HEK293T (cell line): ENCODE measurements around the gene TVP23A.

Experiments used
- ARNT ChIP-seq: fragments of 450-650 bp; IDR thresholded peaks from 2 replicates; pipeline ENCODE4 v1.6.1; 2017; ENCODE audit warnings: mild to moderate bottlenecking
- BHLHE40 ChIP-seq: fragments of 450-650 bp; IDR thresholded peaks from 2 replicates; pipeline ENCODE4 v1.6.1; 2016; ENCODE audit warnings: mild to moderate bottlenecking, moderate library complexity, borderline replicate concordance
- CTBP1 ChIP-seq: fragments of 450-650 bp; IDR thresholded peaks from 2 replicates; pipeline ENCODE4 v1.6.1; 2016; ENCODE audit warnings: borderline replicate concordance
- FOXA1 ChIP-seq: fragments of 450-650 bp; IDR thresholded peaks from 2 replicates; pipeline ENCODE4 v1.6.1; 2016; ENCODE audit warnings: mild to moderate bottlenecking
- FOXK2 ChIP-seq: fragments of 450-650 bp; IDR thresholded peaks from 2 replicates; pipeline ENCODE4 v1.6.1; 2016; ENCODE audit warnings: mild to moderate bottlenecking
- FOXM1 ChIP-seq: fragments of 450-650 bp; IDR thresholded peaks from 2 replicates; pipeline ENCODE4 v1.6.1; 2017; ENCODE audit warnings: mild to moderate bottlenecking, borderline replicate concordance
- HDGF ChIP-seq: fragments of 450-650 bp; IDR thresholded peaks from 2 replicates; pipeline ENCODE4 v1.6.1; 2017; ENCODE audit warnings: antibody characterized with exemption, borderline replicate concordance
- L3MBTL2 ChIP-seq: fragments of 450-650 bp; conservative IDR thresholded peaks from 2 replicates; pipeline ENCODE4 v1.6.1; 2016; ENCODE audit warnings: mild to moderate bottlenecking
- LEF1 ChIP-seq: fragments of 450-650 bp; IDR thresholded peaks from 2 replicates; pipeline ENCODE4 v1.6.1; 2017; ENCODE audit warnings: mild to moderate bottlenecking, borderline replicate concordance
- SP1 ChIP-seq: fragments of 450-650 bp; IDR thresholded peaks from 2 replicates; pipeline ENCODE4 v1.6.1; 2017
- SUZ12 ChIP-seq: fragments of 450-650 bp; IDR thresholded peaks from 2 replicates; pipeline ENCODE4 v1.6.1; 2016; ENCODE audit warnings: mild to moderate bottlenecking
- TF ChIP-seq, protein P1 (sequence below): fragments of 450-650 bp; IDR thresholded peaks from 2 replicates; pipeline ENCODE4 v1.6.1; 2016

DNA sequence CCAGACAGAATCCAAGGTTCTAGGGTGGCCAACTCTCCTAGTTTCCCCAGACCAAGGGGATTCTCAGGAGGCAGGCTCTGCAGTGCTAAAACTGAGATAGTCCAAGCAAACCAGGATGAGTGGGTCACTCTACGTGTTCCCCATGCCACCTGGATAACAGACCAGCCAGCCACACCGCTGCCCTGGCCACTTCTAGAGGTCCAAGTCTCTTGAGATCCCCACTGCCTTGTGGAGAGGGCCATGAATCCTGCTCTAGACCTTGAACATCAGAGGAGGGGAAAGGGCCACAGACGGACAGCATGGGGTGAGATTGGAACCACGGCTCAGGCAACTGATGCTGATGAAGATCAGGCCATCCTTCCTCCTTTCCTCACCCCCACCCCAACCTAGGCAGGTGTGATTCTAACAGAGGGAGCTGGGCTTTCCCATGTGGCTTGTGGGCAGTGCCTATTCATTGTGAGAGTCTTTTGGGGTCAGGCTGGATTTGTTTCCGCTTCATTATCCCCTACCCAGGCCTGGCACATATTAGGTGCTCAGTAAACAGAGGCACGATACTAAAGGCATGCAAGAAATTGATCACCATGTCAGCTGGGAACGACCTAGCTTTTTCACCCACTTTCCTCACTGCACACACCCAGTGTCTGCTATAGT is 16.8 kb upstream of the TVP23A start:
- no peak for TF ChIP-seq ARNT
- no peak for TF ChIP-seq FOXA1
- TF ChIP-seq, protein P1, sequence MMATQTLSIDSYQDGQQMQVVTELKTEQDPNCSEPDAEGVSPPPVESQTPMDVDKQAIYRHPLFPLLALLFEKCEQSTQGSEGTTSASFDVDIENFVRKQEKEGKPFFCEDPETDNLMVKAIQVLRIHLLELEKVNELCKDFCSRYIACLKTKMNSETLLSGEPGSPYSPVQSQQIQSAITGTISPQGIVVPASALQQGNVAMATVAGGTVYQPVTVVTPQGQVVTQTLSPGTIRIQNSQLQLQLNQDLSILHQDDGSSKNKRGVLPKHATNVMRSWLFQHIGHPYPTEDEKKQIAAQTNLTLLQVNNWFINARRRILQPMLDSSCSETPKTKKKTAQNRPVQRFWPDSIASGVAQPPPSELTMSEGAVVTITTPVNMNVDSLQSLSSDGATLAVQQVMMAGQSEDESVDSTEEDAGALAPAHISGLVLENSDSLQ = no peak
- TF ChIP-seq HDGF = no peak
- TF ChIP-seq BHLHE40 = no peak
- no peak for TF ChIP-seq FOXK2
- TF ChIP-seq SUZ12 = no peak
- no peak for TF ChIP-seq L3MBTL2
- no peak for TF ChIP-seq FOXM1
- TF ChIP-seq SP1 = no peak
- TF ChIP-seq CTBP1 = no peak
- no peak for TF ChIP-seq LEF1
